ENCODE data around the gene FOXP2.
"Not testable (repeated sequence)": the region's sequence is repeated elsewhere in the genome, so short reads cannot be mapped to it uniquely, and the experiment has no call there.

FOXP2 gene

DNA sequence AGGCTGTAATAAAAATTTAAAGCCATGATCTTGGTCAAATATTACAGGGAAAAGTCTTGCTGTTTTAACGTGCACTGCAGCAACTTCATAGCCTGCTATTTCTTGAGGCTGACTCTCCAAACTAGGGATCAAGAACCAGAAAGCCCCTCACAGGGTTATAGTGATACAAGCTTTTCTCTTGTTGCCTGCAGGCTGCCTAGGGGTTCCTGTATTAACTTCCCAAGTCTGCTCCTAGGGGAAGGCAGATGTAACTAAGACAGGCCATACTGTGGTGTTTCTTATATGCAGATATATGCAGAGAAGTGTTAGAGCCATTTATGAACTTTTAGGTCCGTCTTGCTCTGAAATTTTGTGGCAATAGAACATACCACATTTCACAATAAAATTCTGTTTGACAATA lies 175.7 kb downstream of the FOXP2 start:
- DNase-seq (ENCODE audit: low read depth): no peak

- DNase-seq (ENCODE audit: low read depth): no peak
Measured at GRCh38 chr7:114598946-114599345, 184.3 kb downstream of the FOXP2 start.

GRCh38 chr7:114606100-114606499 lies 191.5 kb downstream of the FOXP2 start:
- DNase-seq (ENCODE audit: low read depth): no peak

DNA sequence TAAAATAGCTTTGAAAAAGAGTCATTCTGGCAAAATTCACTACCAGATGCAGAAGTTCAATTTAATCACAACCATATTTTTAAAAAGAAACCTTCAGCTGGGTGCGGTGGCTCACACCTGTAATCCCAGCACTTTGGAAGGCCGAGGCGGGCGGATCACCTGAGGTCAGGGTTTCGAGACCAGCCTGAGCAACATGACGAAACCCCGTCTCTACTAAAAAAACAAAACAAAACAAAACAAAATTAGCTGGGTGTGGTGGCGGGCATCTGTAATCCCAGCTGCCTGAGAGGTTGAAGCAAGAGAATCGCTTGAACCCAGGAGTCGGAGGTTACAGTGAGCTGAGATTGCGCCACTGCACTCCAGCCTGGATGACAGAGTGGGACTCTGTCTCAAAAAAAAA lies 194.2 kb downstream of the FOXP2 start:
- DNase-seq (ENCODE audit: low read depth): not testable (repeated sequence)

- DNase-seq (ENCODE audit: low read depth): no peak
Measured at GRCh38 chr7:114620208-114620607, 205.6 kb downstream of the FOXP2 start.

- DNase-seq (ENCODE audit: low read depth): no peak
Measured at GRCh38 chr7:114622221-114622620, 207.6 kb downstream of the FOXP2 start.

- DNase-seq (ENCODE audit: low read depth): no peak
Measured at GRCh38 chr7:114623146-114623545, 208.5 kb downstream of the FOXP2 start.

- no peak for DNase-seq (ENCODE audit: low read depth)
Measured at GRCh38 chr7:114627231-114627630, 212.6 kb downstream of the FOXP2 start.

DNA sequence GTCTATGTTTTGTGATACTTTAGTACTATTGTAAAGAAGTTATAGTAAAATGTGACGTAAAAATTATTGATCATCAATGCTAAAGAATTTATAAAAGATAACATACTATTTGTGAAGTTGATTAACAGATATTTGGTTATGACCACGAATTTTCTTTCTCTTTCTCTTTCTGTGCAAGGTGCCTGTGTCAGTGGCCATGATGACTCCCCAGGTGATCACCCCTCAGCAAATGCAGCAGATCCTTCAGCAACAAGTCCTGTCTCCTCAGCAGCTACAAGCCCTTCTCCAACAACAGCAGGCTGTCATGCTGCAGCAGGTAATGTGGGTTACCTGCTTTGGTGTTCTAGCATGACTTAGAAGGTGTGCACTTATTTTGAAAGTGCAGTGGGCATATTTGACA lies 213.7 kb downstream of the FOXP2 start:
- no peak for DNase-seq (ENCODE audit: low read depth)

GRCh38 chr7:114629762-114630161 lies 215.1 kb downstream of the FOXP2 start:
- DNase-seq (ENCODE audit: low read depth): no peak

DNA sequence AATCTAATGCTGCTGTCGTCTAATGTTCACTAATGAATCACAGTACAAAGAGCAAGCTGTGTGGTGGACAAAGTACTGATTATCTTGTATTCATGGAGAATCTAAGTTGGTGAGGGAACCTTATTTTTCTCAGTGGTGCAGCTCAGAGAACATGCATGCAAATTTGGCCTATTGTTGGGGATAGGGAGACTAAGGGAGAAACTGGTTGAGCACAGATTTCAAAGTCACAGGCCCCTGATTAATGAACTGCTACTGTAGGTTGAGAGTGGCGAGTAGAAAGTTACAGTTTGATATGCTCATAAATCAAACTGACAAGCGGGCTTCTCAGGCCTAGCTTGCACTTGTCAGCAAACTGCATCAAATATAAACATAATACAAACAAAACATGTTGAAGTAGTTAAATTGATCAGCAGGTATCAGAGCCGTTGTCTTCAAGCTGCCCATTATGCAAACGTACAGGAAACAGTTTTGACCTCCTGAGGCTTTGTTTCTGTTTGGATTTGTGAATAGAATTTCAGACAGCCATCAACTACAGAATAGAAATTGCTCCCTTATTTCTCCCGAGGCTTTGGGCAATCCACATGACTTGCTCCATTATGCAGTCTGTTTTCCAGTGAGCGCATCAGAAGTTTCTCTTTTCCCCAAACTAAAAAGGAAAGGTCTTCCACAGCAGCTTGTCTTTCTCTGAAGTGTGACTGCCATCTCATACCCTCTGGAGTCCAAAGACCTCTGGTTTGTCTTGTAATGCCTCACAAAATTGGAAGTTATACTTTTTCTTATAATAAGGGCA lies 215.8 kb downstream of the FOXP2 start:
- DNase-seq (ENCODE audit: low read depth): no peak

DNA sequence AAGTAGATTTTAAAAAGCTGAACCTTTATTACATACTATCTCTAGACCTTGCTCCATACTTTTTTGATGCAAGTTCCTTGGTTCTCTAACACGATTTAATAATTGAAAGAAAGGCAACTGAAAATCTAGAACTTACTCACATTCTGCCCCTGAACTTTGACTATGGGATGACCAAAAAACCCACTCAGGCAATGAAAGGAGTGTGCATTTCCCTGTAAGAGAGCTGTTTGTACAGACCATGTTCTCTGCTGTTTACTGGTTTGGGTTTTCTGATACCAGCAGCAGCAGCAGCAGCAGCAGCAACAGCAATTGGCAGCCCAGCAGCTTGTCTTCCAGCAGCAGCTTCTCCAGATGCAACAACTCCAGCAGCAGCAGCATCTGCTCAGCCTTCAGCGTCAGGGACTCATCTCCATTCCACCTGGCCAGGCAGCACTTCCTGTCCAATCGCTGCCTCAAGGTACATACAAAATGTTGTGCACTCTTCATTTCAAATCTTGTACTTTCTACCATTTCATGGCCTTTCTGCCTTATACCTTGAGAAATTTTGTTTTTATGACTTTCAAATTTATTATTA lies 216.7 kb downstream of the FOXP2 start:
- DNase-seq (ENCODE audit: low read depth): no peak

GRCh38 chr7:114639451-114639850 lies 224.8 kb downstream of the FOXP2 start:
- no peak for DNase-seq (ENCODE audit: low read depth)

GRCh38 chr7:114644455-114644854 lies 229.8 kb downstream of the FOXP2 start:
- no peak for DNase-seq (ENCODE audit: low read depth)

- DNase-seq (ENCODE audit: low read depth): no peak
Measured at GRCh38 chr7:114645451-114645850, 230.8 kb downstream of the FOXP2 start.

DNA sequence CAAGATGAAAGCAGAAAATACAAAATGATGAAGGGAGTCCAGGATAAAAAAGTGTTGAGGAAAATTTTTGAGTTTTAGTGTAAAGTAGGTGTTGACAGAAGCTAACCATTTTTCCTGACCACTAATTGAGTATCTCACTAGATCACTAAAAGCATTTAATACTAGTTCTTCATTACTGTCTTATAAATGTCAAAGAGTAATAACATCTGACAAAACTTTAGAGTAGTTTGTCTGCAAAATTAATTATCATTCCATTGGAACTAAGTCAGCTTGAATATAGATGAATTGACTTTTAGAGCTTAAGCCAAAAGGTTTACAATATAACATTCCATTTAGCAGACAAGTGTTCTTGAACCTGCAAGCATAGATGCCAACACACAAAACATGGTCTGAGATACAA lies 232.9 kb downstream of the FOXP2 start:
- no peak for DNase-seq (ENCODE audit: low read depth)

GRCh38 chr7:114648117-114648516 lies 233.5 kb downstream of the FOXP2 start:
- no peak for DNase-seq (ENCODE audit: low read depth)

GRCh38 chr7:114648680-114649079 lies 234.1 kb downstream of the FOXP2 start:
- DNase-seq (ENCODE audit: low read depth): no peak

- DNase-seq (ENCODE audit: low read depth): no peak
Measured at GRCh38 chr7:114649689-114650088, 235.1 kb downstream of the FOXP2 start.

- DNase-seq (ENCODE audit: low read depth): no peak
Measured at GRCh38 chr7:114650491-114650890, 235.9 kb downstream of the FOXP2 start.

DNA sequence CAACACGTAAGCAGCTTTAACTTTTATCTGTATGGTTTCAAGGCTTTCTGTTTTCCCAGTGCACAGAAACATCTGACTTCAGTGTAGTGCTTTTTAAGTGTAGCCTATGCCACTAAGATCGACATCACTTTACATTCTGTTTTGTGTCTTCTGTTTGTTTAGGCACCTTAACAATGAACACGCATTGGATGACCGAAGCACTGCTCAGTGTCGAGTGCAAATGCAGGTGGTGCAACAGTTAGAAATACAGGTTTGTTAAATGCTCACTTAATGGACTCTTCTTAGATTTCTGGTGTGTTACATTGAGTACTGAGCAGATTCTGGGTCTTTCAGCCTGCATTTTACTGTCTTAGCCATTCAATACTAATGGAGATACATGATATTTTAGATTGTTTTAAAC lies 237.4 kb downstream of the FOXP2 start:
- DNase-seq (ENCODE audit: low read depth): no peak

DNA sequence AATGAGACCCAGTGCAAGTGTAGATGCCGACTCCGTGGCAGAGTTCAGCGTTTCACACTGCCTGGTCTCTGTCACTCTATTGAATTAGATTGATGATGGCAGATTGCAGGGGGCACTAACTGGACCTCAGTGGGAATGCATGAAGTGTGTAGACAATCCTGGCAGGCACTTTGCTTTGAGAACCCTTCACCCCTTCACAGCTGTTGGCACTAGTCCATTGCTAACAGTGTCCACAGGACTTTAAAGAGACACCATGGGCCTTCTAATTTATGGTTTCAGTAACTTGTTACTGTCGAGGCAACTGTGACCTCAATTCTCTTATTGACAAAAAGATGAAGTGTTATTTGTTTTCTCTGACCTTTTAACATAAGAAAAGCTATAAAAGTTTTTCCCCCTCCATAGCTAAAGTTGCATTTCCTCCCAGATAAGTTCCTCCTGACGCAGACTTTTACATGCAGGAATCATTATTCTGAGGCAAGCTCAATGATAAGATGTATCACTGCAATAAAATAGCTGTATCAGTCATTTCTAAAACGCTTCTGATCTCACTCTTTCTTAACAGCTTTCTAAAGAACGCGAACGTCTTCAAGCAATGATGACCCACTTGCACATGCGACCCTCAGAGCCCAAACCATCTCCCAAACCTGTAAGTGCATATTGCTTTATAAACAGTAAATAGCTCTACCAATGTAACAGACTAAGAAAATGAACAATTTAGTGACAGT lies 238.9 kb downstream of the FOXP2 start:
- no peak for DNase-seq (ENCODE audit: low read depth)

DNA sequence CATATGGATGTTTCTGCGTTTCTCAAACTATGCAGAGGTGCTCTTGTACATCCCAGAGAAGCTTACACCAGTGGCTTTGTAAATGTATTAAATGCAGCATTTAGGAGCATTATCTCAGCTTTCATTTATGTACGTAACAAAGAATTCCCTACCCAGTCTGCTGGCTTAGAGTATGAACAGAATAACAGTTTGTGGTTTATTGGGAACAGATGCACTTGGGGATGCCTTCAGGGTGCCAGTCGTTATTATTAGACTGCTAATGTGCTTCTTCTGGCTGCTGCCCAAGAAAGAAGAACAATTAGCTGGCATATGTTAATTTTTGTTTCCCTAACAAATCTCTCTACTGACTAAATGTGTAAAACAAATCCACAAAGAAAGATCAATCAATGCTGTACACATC lies 241.9 kb downstream of the FOXP2 start:
- no peak for DNase-seq (ENCODE audit: low read depth)

Measured in activated T-helper 9 cell treated with anti-CD3 and anti-CD28 coated beads, Interleukin-2, amount 50 U/mL, for 16 hours (primary cell).